ENCODE measurements around the gene CAPZA2.

Gene CAPZA2

GRCh38 chr7:116862951-116863670, 724 bp downstream of the CAPZA2 start:
- DNase-seq = peak; percentile 6

GRCh38 chr7:116863936-116864500, 1.6 kb downstream of the CAPZA2 start:
- no peak for DNase-seq

- no peak for DNase-seq
Measured at GRCh38 chr7:116871061-116871700, 8.8 kb downstream of the CAPZA2 start.

GRCh38 chr7:116872026-116872425, 9.6 kb downstream of the CAPZA2 start:
- DNase-seq = no peak

- DNase-seq = no peak
Measured at GRCh38 chr7:116873619-116874018, 11.2 kb downstream of the CAPZA2 start.

- DNase-seq = no peak
Measured at GRCh38 chr7:116876664-116877442, 14.5 kb downstream of the CAPZA2 start.

- no peak for DNase-seq
Measured at GRCh38 chr7:116877443-116878217, 15.2 kb downstream of the CAPZA2 start.

- no peak for DNase-seq
Measured at GRCh38 chr7:116884691-116885090, 22.3 kb downstream of the CAPZA2 start.

- no peak for DNase-seq
Measured at GRCh38 chr7:116885724-116886123, 23.3 kb downstream of the CAPZA2 start.

- DNase-seq = no peak
Measured at GRCh38 chr7:116886543-116887156, 24.3 kb downstream of the CAPZA2 start.

- DNase-seq = no peak
Measured at GRCh38 chr7:116888895-116889294, 26.5 kb downstream of the CAPZA2 start.

- no peak for DNase-seq
Measured at GRCh38 chr7:116895849-116896248, 33.5 kb downstream of the CAPZA2 start.

- no peak for DNase-seq
Measured at GRCh38 chr7:116897661-116898060, 35.3 kb downstream of the CAPZA2 start.

- DNase-seq = no peak
Measured at GRCh38 chr7:116899308-116899707, 36.9 kb downstream of the CAPZA2 start.

- no peak for DNase-seq
Measured at GRCh38 chr7:116901143-116901542, 38.8 kb downstream of the CAPZA2 start.

GRCh38 chr7:116902867-116903266, 40.5 kb downstream of the CAPZA2 start:
- DNase-seq = no peak

GRCh38 chr7:116906391-116906790, 44.0 kb downstream of the CAPZA2 start:
- no peak for DNase-seq

GRCh38 chr7:116910383-116910782, 48.0 kb downstream of the CAPZA2 start:
- DNase-seq = no peak

- DNase-seq = no peak
Measured at GRCh38 chr7:116911801-116912200, 49.4 kb downstream of the CAPZA2 start.

- DNase-seq = no peak
Measured at GRCh38 chr7:116912269-116912909, 50.0 kb downstream of the CAPZA2 start.

GRCh38 chr7:116918704-116919103, 56.3 kb downstream of the CAPZA2 start:
- no peak for DNase-seq

GRCh38 chr7:116920359-116920758, 58.0 kb downstream of the CAPZA2 start:
- no peak for DNase-seq
